ENCODE measurements around the gene GLI3.

DNA sequence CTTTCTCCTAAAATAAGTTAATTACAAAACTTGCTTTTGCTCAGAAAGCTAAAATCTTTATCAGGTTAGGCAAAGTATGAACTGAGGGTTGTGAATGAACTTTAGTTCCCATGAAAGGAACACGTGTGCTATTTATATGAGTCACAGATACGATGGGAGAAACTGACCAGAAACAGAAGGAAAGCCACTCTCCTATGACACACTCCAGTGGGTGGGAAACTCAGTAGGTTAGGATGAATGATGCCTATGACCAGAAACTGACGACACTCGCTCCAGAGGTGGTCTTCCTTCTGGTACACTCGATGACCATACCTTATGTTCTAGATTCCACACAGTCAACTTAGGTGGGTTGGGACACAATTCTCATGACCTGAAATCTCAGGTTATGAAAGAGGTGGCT lies 318.4 kb downstream of the GLI3 start:
- TF ChIP-seq, protein P1, sequence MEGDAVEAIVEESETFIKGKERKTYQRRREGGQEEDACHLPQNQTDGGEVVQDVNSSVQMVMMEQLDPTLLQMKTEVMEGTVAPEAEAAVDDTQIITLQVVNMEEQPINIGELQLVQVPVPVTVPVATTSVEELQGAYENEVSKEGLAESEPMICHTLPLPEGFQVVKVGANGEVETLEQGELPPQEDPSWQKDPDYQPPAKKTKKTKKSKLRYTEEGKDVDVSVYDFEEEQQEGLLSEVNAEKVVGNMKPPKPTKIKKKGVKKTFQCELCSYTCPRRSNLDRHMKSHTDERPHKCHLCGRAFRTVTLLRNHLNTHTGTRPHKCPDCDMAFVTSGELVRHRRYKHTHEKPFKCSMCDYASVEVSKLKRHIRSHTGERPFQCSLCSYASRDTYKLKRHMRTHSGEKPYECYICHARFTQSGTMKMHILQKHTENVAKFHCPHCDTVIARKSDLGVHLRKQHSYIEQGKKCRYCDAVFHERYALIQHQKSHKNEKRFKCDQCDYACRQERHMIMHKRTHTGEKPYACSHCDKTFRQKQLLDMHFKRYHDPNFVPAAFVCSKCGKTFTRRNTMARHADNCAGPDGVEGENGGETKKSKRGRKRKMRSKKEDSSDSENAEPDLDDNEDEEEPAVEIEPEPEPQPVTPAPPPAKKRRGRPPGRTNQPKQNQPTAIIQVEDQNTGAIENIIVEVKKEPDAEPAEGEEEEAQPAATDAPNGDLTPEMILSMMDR (conservative IDR thresholded peaks at IDR 0.05; ENCODE audit: low read length) = no peak
- no peak for TF ChIP-seq EZH2phosphoT487 (IDR thresholded peaks at IDR 0.05; ENCODE audit: borderline replicate concordance)

All from Loucy (cell line).